ENCODE measurements around the gene MPO. TPM values are rescaled to one million over a fixed set of nuclear protein-coding genes. Genes with fewer than 3 reads are reported as not detected.
A peak's percentile ranks its signal among the peaks of the same experiment; 100 is the strongest.

Gene MPO
- total and polyA plus RNA-seq, 9 of the 15 experiments (the other 6 are each of a cell fraction or from before 2014, with no cell fraction given) = 0.04 to 0.47 (median 0.39) TPM; not detected in 6

- no peak for TF ChIP-seq SAP30 (IDR thresholded peaks at IDR 0.05; ENCODE audit: borderline replicate concordance, insufficient read depth, low read depth, low read length, poor library complexity, severe bottlenecking)
- no peak for TF ChIP-seq SIN3A (IDR thresholded peaks at IDR 0.05; ENCODE audit: borderline replicate concordance in 2 of 2, control insufficient read depth in 1 of 2, low read depth in 2 of 2, low read length in 2 of 2)
- peak; percentile 6; the same call in 1 of the 2 replicates for TF ChIP-seq MBD2 (IDR thresholded peaks at IDR 0.05; ENCODE audit: borderline replicate concordance, low read depth)
- TF ChIP-seq, protein P1, sequence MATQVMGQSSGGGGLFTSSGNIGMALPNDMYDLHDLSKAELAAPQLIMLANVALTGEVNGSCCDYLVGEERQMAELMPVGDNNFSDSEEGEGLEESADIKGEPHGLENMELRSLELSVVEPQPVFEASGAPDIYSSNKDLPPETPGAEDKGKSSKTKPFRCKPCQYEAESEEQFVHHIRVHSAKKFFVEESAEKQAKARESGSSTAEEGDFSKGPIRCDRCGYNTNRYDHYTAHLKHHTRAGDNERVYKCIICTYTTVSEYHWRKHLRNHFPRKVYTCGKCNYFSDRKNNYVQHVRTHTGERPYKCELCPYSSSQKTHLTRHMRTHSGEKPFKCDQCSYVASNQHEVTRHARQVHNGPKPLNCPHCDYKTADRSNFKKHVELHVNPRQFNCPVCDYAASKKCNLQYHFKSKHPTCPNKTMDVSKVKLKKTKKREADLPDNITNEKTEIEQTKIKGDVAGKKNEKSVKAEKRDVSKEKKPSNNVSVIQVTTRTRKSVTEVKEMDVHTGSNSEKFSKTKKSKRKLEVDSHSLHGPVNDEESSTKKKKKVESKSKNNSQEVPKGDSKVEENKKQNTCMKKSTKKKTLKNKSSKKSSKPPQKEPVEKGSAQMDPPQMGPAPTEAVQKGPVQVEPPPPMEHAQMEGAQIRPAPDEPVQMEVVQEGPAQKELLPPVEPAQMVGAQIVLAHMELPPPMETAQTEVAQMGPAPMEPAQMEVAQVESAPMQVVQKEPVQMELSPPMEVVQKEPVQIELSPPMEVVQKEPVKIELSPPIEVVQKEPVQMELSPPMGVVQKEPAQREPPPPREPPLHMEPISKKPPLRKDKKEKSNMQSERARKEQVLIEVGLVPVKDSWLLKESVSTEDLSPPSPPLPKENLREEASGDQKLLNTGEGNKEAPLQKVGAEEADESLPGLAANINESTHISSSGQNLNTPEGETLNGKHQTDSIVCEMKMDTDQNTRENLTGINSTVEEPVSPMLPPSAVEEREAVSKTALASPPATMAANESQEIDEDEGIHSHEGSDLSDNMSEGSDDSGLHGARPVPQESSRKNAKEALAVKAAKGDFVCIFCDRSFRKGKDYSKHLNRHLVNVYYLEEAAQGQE (IDR thresholded peaks at IDR 0.05; ENCODE audit: borderline replicate concordance) = no peak
- TF ChIP-seq, protein P1 (CRISPR knock-in tag; IDR thresholded peaks at IDR 0.05; ENCODE audit: low read depth) = no peak
- TF ChIP-seq ARHGAP35 (IDR thresholded peaks at IDR 0.05; ENCODE audit: partially characterized antibody) = no peak
- TF ChIP-seq ZNF143 (CRISPR knock-in tag; IDR thresholded peaks at IDR 0.05) = no peak; the same call in 1 of the 2 replicates
- TF ChIP-seq GTF2A2 (tag; IDR thresholded peaks at IDR 0.05) = no peak
- 0 out of 2 replicates have a peak, but pooled peaks have one; percentile 40 for TF ChIP-seq RBM14 (IDR thresholded peaks at IDR 0.05; ENCODE audit: borderline replicate concordance, insufficient read depth, low read depth, low read length)
- no peak for TF ChIP-seq DMBX1 (CRISPR knock-in tag; IDR thresholded peaks at IDR 0.05; ENCODE audit: borderline replicate concordance)
- TF ChIP-seq ZNF561 (CRISPR knock-in tag; conservative IDR thresholded peaks at IDR 0.05) = no peak
- no peak for TF ChIP-seq RBM25 (IDR thresholded peaks at IDR 0.05; ENCODE audit: low read depth, low read length, severe bottlenecking)
- 0 out of 2 replicates have a peak, but pooled peaks have one; percentile 72 for TF ChIP-seq TGIF2 (CRISPR knock-in tag; IDR thresholded peaks at IDR 0.05)
- TF ChIP-seq ZNF134 (CRISPR knock-in tag; conservative IDR thresholded peaks at IDR 0.05) = no peak
- TF ChIP-seq ZSCAN32 (CRISPR knock-in tag; IDR thresholded peaks at IDR 0.05) = no peak
- peak; percentile 98 for TF ChIP-seq ZBTB33 (CRISPR knock-in tag; IDR thresholded peaks at IDR 0.05)
Measured at GRCh38 chr17:58324409-58325288, 43.9 kb upstream of the MPO start (continued).
